Measurements from ENCODE around the gene INPP5E.

DNA sequence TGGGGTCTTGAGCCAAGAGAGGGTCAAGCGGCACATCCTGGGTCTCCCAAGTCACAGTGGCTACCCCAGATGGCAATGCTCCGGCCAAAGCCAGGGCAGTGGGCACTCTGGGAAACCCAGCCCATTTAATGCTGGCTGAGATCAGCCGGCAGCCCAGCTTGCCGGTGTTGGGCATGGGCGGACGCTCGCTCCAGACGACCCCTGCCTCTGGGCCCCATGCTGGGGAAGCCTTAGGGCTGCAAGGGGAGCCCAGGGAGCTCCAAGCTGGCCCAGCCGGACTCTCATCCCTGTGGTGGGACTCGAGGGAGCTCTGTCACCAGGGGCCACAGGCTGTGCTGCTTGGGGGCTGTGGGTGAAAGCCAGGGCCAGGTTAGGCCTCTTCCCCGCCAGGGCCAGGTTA lies 60.2 kb downstream of the INPP5E start:
- TF ChIP-seq, protein P1, sequence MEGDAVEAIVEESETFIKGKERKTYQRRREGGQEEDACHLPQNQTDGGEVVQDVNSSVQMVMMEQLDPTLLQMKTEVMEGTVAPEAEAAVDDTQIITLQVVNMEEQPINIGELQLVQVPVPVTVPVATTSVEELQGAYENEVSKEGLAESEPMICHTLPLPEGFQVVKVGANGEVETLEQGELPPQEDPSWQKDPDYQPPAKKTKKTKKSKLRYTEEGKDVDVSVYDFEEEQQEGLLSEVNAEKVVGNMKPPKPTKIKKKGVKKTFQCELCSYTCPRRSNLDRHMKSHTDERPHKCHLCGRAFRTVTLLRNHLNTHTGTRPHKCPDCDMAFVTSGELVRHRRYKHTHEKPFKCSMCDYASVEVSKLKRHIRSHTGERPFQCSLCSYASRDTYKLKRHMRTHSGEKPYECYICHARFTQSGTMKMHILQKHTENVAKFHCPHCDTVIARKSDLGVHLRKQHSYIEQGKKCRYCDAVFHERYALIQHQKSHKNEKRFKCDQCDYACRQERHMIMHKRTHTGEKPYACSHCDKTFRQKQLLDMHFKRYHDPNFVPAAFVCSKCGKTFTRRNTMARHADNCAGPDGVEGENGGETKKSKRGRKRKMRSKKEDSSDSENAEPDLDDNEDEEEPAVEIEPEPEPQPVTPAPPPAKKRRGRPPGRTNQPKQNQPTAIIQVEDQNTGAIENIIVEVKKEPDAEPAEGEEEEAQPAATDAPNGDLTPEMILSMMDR (IDR thresholded peaks at IDR 0.05; ENCODE audit: low read depth, low read length, poor library complexity, severe bottlenecking): no peak
- no peak for TF ChIP-seq EZH2phosphoT487 (IDR thresholded peaks at IDR 0.05; ENCODE audit: borderline replicate concordance, low read length)
